Endothelial cell of umbilical vein (primary cell): ENCODE data around the gene RNF213. TPM values are rescaled to one million over a fixed set of nuclear protein-coding genes. Genes with fewer than 3 reads are reported as not detected.

ENCODE experiments used
- BruUV-seq: library from RNA; stranded (reverse); fragments of 400-500 nt; replicated peaks from 2 replicates; lab custom pipeline; 2021; lab: Mats Ljungman, UMichigan
- CTCF ChIA-PET: fragments of 300-600, 350-600 bp; sonication (Branson Sonifier 250); formaldehyde crosslinking; loops from one replicate; lab custom pipeline; 2021; ENCODE audit warnings: antibody characterized with exemption, inconsistent platforms; lab: Charles Lee
- POLR2A ChIA-PET: fragments of 300-600, 350-600 bp; sonication (Branson Sonifier 250); formaldehyde crosslinking; loops from one replicate; lab custom pipeline; 2021; ENCODE audit warnings: antibody characterized with exemption, inconsistent platforms; lab: Charles Lee
- DNase-seq: peaks from one replicate; pipeline ENCODE4 v3.0.0-alpha.2; 2011; ENCODE audit warnings: low read depth, low spot score
- FAIRE-seq: peaks from 2 replicates; lab custom pipeline; 2011; peaks lifted over from hg19 to GRCh38; lab: Jason Lieb, UNC
- H2AFZ ChIP-seq: 2 replicates; pipeline ENCODE4 v1.6.0; 2012; ENCODE audit warnings: low read depth, low read length, control low read depth, inconsistent platforms
- H3K27ac ChIP-seq: 2 replicates; pipeline ENCODE4 v1.5.1; 2011; ENCODE audit warnings: low read depth, mild to moderate bottlenecking, control low read depth, low read length, moderate library complexity; ENCODE audit not compliant: insufficient read depth
- H3K27me3 ChIP-seq, 2 experiments: 2 replicates each; pipeline versions ENCODE4 v1.6.0 to v1.6.1; 2011; ENCODE audit warnings: low read length in 2 of 2, mixed read lengths in 1 of 2; ENCODE audit not compliant: control insufficient read depth in 2 of 2, insufficient read depth in 2 of 2
- H3K36me3 ChIP-seq, 2 experiments: 2 replicates in 1 of 2; 3 replicates in 1 of 2; pipeline ENCODE4 v1.5.1; 2011; ENCODE audit warnings: low read length in 2 of 2, mild to moderate bottlenecking in 1 of 2, moderate library complexity in 1 of 2; ENCODE audit not compliant: control insufficient read depth in 2 of 2, insufficient read depth in 2 of 2; ENCODE audit errors: extremely low read depth in 1 of 2
- H3K4me1 ChIP-seq: 3 replicates; pipeline ENCODE4 v1.5.1; 2011; ENCODE audit warnings: mild to moderate bottlenecking, low read length; ENCODE audit not compliant: control insufficient read depth, insufficient read depth; ENCODE audit errors: extremely low read depth
- H3K4me2 ChIP-seq: 2 replicates; pipeline ENCODE4 v1.6.1; 2011; ENCODE audit warnings: low read length, control low read depth, mixed read lengths; ENCODE audit not compliant: insufficient read depth
- H3K4me3 ChIP-seq, 3 experiments: fragments of 200-600 bp in 1 of 3; sonication (generic), shearing (Covaris generic) in 1 of 3; replicated peaks in 1 of 3; 2 replicates each; pipeline ENCODE4 v1.5.1; 2011 to 2016; ENCODE audit warnings: control low read depth in 3 of 3, low read length in 3 of 3, mild to moderate bottlenecking in 2 of 3, inconsistent platforms in 1 of 3, low read depth in 1 of 3, moderate library complexity in 1 of 3; ENCODE audit not compliant: insufficient read depth in 1 of 3
- H3K79me2 ChIP-seq: 2 replicates; pipeline ENCODE4 v1.6.0; 2012; ENCODE audit warnings: low read length, inconsistent platforms; ENCODE audit not compliant: control insufficient read depth, insufficient read depth
- H3K9ac ChIP-seq: replicated peaks from 2 replicates; pipeline ENCODE3; 2011; ENCODE audit warnings: low read length, control low read depth; ENCODE audit not compliant: insufficient read depth; ENCODE audit errors: extremely low read depth
- H3K9me1 ChIP-seq: replicated peaks from 3 replicates; pipeline ENCODE4 v1.6.0; 2011; ENCODE audit warnings: mild to moderate bottlenecking, low read length; ENCODE audit not compliant: control insufficient read depth, insufficient read depth; ENCODE audit errors: extremely low read depth
- H3K9me3 ChIP-seq: replicated peaks from 2 replicates; pipeline ENCODE4 v1.5.1; 2012; ENCODE audit warnings: low read length, inconsistent platforms; ENCODE audit not compliant: control insufficient read depth, insufficient read depth
- H4K20me1 ChIP-seq: replicated peaks from 2 replicates; pipeline ENCODE3; 2011; ENCODE audit warnings: mild to moderate bottlenecking, low read length; ENCODE audit not compliant: control insufficient read depth, insufficient read depth; ENCODE audit errors: extremely low read depth
- EZH2 ChIP-seq: IDR thresholded peaks from 2 replicates; pipeline ENCODE4 v1.6.1; 2012; ENCODE audit warnings: borderline replicate concordance, low read depth, mild to moderate bottlenecking, moderate library complexity, low read length, inconsistent platforms; ENCODE audit not compliant: severe bottlenecking
- FOS ChIP-seq: IDR thresholded peaks from 2 replicates; pipeline ENCODE4 v1.6.1; 2011; ENCODE audit warnings: mild to moderate bottlenecking, low read length, moderate library complexity, borderline replicate concordance; ENCODE audit not compliant: insufficient read depth
- GATA2 ChIP-seq: IDR thresholded peaks from 2 replicates; pipeline ENCODE4 v1.7.0; 2011; ENCODE audit warnings: low read depth, mild to moderate bottlenecking, moderate library complexity, mixed read lengths, low read length; ENCODE audit not compliant: insufficient read length, insufficient read depth
- JUN ChIP-seq: IDR thresholded peaks from 2 replicates; pipeline ENCODE4 v1.6.1; 2011; ENCODE audit warnings: borderline replicate concordance, low read depth; ENCODE audit not compliant: insufficient read length, insufficient read depth
- MYC ChIP-seq: IDR thresholded peaks from one replicate; pipeline ENCODE4 v1.6.1; 2011; ENCODE audit warnings: mild to moderate bottlenecking, low read depth, low read length
- POLR2A ChIP-seq: IDR thresholded peaks from 2 replicates; pipeline ENCODE4 v1.6.1; 2012; ENCODE audit warnings: low read depth, mild to moderate bottlenecking, control low read depth, low read length
- POLR2AphosphoS5 ChIP-seq: IDR thresholded peaks from 2 replicates; pipeline ENCODE4 v1.6.1; 2012; ENCODE audit warnings: low read depth, mild to moderate bottlenecking, control low read depth, low read length, moderate library complexity; ENCODE audit not compliant: insufficient read depth
- dilution Hi-C: fragments of 300-500 bp; cut with MboI; formaldehyde crosslinking; loops from one replicate; pipeline ENCODE4 v1.15.0; 2019; ENCODE audit warnings: low sequenced_read_pairs; ENCODE audit not compliant: extremely low pct_ligation_motif_present
- intact Hi-C: fragments of 100-400 bp; cut with micrococcal nuclease; formaldehyde crosslinking; loops from one replicate; pipeline ENCODE4 v1.10.0; 2022
- polyA plus RNA-seq, 4 experiments: library from polyadenylated mRNA; depleted of rRNA in 3 of 4; stranded (reverse) in 3 of 4; unstranded in 1 of 4; fragments of >200 nt; gene quantifications; 2 replicates each; pipeline versions ENCODE4 v1.2.1 to v1.2.3, GENCODE V29; 2011 to 2012; ENCODE audit warnings: missing spikeins in 1 of 4
- total RNA-seq: library from RNA; stranded (reverse); gene quantifications from 2 replicates; pipeline ENCODE4 v1.2.3, GENCODE V29; 2021
- TF ChIP-seq, protein P1 (sequence below), 2 donors: IDR thresholded peaks; 1 replicate in 1 of 2; 2 replicates in 1 of 2; pipeline ENCODE4 v1.5.1; 2011; ENCODE audit warnings: low read length in 2 of 2, mild to moderate bottlenecking in 2 of 2, moderate library complexity in 2 of 2, control low read depth in 1 of 2, inconsistent platforms in 1 of 2, low read depth in 1 of 2; ENCODE audit not compliant: insufficient read depth in 1 of 2; ENCODE audit errors: extremely low read depth in 1 of 2
- TF ChIP-seq, protein P2 (sequence below): IDR thresholded peaks from 2 replicates; pipeline ENCODE4 v1.6.1; 2011; ENCODE audit not compliant: insufficient read depth, insufficient read length

Gene RNF213
- total and polyA plus RNA-seq, 2 donors (not counting 3 experiments of a cell fraction or from before 2014, with no cell fraction given): 36.5 to 116 TPM

DNA sequence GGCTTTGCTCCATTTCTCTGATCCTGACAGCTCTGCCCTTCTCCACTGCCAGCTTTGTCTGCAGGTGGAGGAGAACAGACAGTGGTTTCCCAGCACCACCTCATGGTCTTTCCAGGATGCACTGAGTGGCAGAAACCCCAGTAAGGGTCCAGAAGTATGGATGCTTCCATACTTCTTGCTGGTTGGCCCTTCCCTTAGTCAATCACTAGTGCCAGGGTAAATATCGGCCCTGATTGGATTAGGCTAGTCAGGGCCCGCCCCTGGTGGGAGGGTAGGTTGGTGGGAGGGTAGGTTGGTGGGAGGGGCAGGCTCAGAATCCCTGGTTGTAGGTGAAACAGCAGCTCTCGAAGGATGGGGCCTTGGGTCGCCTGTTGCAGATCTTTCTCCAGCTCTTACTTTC, 10.2 kb downstream of the RNF213 start:
- Histone ChIP-seq H3K36me3 (peaks cover 0 to 10% of the 10 kb centered on the region in 2 experiments), H3K4me1 (no peaks in the 10 kb centered on the region), H3K27ac (no peak overlapping the region), H3K79me2 (peaks cover 2% of the 10 kb centered on the region), H4K20me1 (no peaks in the 10 kb centered on the region), H3K4me2 (no peak overlapping the region), H3K4me3 (no peak overlapping the region), H3K9me1 (no peaks in the 10 kb centered on the region), H3K9me3 (no peaks in the 10 kb centered on the region), H3K27me3 (no peaks in the 10 kb centered on the region), H3K9ac (no peak overlapping the region), H2AFZ (no peak overlapping the region)
- dilution Hi-C loops: no loop called here
- intact Hi-C loops: no loop called here
- POLR2A ChIA-PET: no interaction called here
- DNase-seq (no peak), FAIRE-seq (peak; percentile 73)
- no TSS peak for BruUV-seq
- TF ChIP-seq GATA2 (no peak), JUN (no peak), MYC (no peak), EZH2 (no peak), POLR2A (no peak), FOS (no peak), POLR2AphosphoS5 (no peak)
- TF ChIP-seq, protein P1, sequence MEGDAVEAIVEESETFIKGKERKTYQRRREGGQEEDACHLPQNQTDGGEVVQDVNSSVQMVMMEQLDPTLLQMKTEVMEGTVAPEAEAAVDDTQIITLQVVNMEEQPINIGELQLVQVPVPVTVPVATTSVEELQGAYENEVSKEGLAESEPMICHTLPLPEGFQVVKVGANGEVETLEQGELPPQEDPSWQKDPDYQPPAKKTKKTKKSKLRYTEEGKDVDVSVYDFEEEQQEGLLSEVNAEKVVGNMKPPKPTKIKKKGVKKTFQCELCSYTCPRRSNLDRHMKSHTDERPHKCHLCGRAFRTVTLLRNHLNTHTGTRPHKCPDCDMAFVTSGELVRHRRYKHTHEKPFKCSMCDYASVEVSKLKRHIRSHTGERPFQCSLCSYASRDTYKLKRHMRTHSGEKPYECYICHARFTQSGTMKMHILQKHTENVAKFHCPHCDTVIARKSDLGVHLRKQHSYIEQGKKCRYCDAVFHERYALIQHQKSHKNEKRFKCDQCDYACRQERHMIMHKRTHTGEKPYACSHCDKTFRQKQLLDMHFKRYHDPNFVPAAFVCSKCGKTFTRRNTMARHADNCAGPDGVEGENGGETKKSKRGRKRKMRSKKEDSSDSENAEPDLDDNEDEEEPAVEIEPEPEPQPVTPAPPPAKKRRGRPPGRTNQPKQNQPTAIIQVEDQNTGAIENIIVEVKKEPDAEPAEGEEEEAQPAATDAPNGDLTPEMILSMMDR (IDR thresholded peaks at IDR 0.05; ENCODE audit: extremely low read depth in 1 of 2, insufficient read depth in 1 of 2, low read depth in 1 of 2, low read length in 2 of 2): no peak
- TF ChIP-seq, protein P2, sequence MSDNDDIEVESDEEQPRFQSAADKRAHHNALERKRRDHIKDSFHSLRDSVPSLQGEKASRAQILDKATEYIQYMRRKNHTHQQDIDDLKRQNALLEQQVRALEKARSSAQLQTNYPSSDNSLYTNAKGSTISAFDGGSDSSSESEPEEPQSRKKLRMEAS: no peak
- CTCF ChIA-PET: interaction anchor here (2.0 kb wide), 1 partner anchor 74 kb away, joined by 6 read pairs; no protein-coding TSS in a partner anchor
